Measurements from ENCODE around the gene SPOUT1. TPM values are rescaled to one million over a fixed set of nuclear protein-coding genes. Genes with fewer than 3 reads are reported as not detected.

SPOUT1 gene
- total RNA-seq, 1 donor from 2014 or later: 48.6 TPM

- peaks cover 18% of the 10 kb centered on the region for H3K4me1 ChIP-seq
- no peak overlapping the region for H3K4me3 ChIP-seq
- H3K27me3 ChIP-seq: no peaks in the 10 kb centered on the region
- no peak for DNase-seq (ENCODE audit: extremely low spot score in 2 of 2)
- H3K27ac ChIP-seq: no peak overlapping the region
- intact Hi-C loops (cut with DNase I): no loop called here
- no peak for TF ChIP-seq CTCF (IDR thresholded peaks at IDR 0.05)
- TF ChIP-seq POLR2A (IDR thresholded peaks at IDR 0.05): no peak
- no peak for TF ChIP-seq POLR2AphosphoS5 (IDR thresholded peaks at IDR 0.05; ENCODE audit: insufficient read depth in 1 of 2, low read depth in 1 of 2)
- H3K9me3 ChIP-seq: no peaks in the 10 kb centered on the region
- peaks cover 0 to 53% of the 10 kb centered on the region in 2 donors for H3K36me3 ChIP-seq
Measured at GRCh38 chr9:128824911-128825310, 4.7 kb downstream of the SPOUT1 start.

- H3K36me3 ChIP-seq: peaks cover 0 to 53% of the 10 kb centered on the region in 2 donors
- no peak for TF ChIP-seq POLR2A (IDR thresholded peaks at IDR 0.05)
- TF ChIP-seq CTCF (IDR thresholded peaks at IDR 0.05): no peak
- TF ChIP-seq POLR2AphosphoS5 (IDR thresholded peaks at IDR 0.05; ENCODE audit: insufficient read depth in 1 of 2, low read depth in 1 of 2): no peak
- no peak overlapping the region for H3K4me3 ChIP-seq
- DNase-seq (ENCODE audit: extremely low spot score in 2 of 2): no peak
- no peaks in the 10 kb centered on the region for H3K27me3 ChIP-seq
- H3K27ac ChIP-seq: no peak overlapping the region
- H3K4me1 ChIP-seq: peaks cover 23% of the 10 kb centered on the region
- intact Hi-C loops (cut with DNase I): no loop called here
- H3K9me3 ChIP-seq: no peaks in the 10 kb centered on the region
Measured at GRCh38 chr9:128823903-128824406, 5.6 kb downstream of the SPOUT1 start.

- Histone ChIP-seq H3K4me1 (peaks cover 18% of the 10 kb centered on the region), H3K9me3 (no peaks in the 10 kb centered on the region), H3K27ac (no peak overlapping the region), H3K36me3 (peaks cover 0 to 53% of the 10 kb centered on the region in 2 donors), H3K27me3 (no peaks in the 10 kb centered on the region), H3K4me3 (no peak overlapping the region)
- intact Hi-C loops (cut with DNase I): no loop called here
- DNase-seq (ENCODE audit: extremely low spot score in 2 of 2): no peak
- TF ChIP-seq CTCF (IDR thresholded peaks at IDR 0.05) (no peak), POLR2A (IDR thresholded peaks at IDR 0.05) (no peak), POLR2AphosphoS5 (IDR thresholded peaks at IDR 0.05; ENCODE audit: insufficient read depth in 1 of 2, low read depth in 1 of 2) (no peak)
Measured at GRCh38 chr9:128823362-128823902, 6.2 kb downstream of the SPOUT1 start.

GRCh38 chr9:128822407-128823042 lies 7.1 kb downstream of the SPOUT1 start:
- H3K27ac ChIP-seq: no peak overlapping the region
- TF ChIP-seq POLR2AphosphoS5 (IDR thresholded peaks at IDR 0.05; ENCODE audit: insufficient read depth in 1 of 2, low read depth in 1 of 2): no peak
- TF ChIP-seq CTCF (IDR thresholded peaks at IDR 0.05): no peak
- no peak for TF ChIP-seq POLR2A (IDR thresholded peaks at IDR 0.05)
- H3K27me3 ChIP-seq: no peaks in the 10 kb centered on the region
- peaks cover 0 to 53% of the 10 kb centered on the region in 2 donors for H3K36me3 ChIP-seq
- peaks cover 14% of the 10 kb centered on the region for H3K4me1 ChIP-seq
- no peak for DNase-seq (ENCODE audit: extremely low spot score in 2 of 2)
- H3K9me3 ChIP-seq: no peaks in the 10 kb centered on the region
- H3K4me3 ChIP-seq: no peak overlapping the region
- intact Hi-C loops (cut with DNase I): no loop called here
